Measurements from ENCODE around the gene ARHGAP28. TPM values are rescaled to one million over a fixed set of nuclear protein-coding genes. Genes with fewer than 3 reads are reported as not detected.

Gene ARHGAP28
- total RNA-seq, 1 donor: 11.9 TPM

DNA sequence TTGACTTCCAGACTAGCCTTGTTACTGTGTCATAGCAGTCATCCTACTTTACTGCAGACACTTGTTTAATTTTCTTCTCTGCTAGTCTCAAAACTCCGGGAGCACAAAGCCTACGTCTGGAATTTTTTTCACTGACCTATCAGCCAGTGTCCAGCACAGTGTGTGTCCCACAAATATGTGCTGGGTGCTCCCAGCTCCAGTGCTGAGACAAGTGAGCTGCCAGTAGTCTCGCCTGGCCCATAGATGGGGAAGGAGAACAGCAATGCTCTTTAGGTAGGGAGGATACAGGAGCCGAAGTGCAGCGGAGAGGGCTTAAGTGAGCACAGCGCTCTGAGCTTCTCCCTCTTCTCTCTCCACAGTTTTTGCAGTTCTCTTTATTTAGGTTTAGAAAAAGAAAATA, 34.0 kb downstream of the ARHGAP28 start:
- DNase-seq (ENCODE audit: low read depth): no peak
- TF ChIP-seq, protein P1, sequence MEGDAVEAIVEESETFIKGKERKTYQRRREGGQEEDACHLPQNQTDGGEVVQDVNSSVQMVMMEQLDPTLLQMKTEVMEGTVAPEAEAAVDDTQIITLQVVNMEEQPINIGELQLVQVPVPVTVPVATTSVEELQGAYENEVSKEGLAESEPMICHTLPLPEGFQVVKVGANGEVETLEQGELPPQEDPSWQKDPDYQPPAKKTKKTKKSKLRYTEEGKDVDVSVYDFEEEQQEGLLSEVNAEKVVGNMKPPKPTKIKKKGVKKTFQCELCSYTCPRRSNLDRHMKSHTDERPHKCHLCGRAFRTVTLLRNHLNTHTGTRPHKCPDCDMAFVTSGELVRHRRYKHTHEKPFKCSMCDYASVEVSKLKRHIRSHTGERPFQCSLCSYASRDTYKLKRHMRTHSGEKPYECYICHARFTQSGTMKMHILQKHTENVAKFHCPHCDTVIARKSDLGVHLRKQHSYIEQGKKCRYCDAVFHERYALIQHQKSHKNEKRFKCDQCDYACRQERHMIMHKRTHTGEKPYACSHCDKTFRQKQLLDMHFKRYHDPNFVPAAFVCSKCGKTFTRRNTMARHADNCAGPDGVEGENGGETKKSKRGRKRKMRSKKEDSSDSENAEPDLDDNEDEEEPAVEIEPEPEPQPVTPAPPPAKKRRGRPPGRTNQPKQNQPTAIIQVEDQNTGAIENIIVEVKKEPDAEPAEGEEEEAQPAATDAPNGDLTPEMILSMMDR (IDR thresholded peaks at IDR 0.05; ENCODE audit: insufficient read depth, low read length): no peak
- no peak overlapping the region for H3K4me3 ChIP-seq (ENCODE audit: low read depth, low read length)

DNA sequence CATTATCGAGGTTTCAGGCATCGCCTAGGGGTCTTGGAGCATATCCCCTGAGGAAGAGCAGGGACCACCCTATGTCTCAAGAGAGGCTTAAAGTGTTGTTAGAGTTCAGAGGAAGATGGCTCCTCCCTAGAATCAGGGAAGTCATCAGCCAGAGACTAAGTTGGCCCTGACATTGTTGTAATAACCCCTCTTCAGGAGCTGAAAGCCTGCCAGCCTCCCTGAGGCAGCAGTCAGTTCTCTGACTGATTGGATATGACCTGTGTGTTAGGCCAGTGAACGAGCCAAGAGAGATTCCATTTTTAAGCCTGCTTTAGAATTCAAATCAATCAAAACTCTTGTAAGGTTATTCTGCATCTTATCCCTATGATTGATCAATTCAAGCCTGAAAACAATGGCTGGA, 34.9 kb downstream of the ARHGAP28 start:
- no peak overlapping the region for H3K4me3 ChIP-seq (ENCODE audit: low read depth, low read length)
- TF ChIP-seq, protein P1 (IDR thresholded peaks at IDR 0.05; ENCODE audit: insufficient read depth, low read length): no peak
- no peak for DNase-seq (ENCODE audit: low read depth)

DNA sequence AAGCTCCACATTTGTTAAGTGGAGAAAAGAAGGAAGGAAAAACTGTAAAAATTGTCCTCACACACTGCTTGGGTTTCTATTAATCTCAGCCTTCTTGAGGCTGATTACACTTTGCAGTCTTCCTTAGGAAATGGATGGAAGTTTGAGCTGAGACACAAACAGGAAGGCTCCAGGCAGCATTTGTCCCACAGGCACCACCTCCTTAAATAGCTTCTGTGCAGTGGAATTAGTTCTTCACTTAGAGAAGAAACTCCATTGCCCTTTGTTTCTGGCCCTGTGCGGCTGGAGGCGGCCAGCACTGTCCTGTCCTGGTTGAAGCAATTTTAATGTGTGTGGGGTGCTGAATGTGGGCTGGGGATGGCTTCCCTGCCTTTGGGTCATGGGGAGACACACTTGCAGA, 44.3 kb downstream of the ARHGAP28 start:
- TF ChIP-seq, protein P1 (IDR thresholded peaks at IDR 0.05; ENCODE audit: insufficient read depth, low read length): no peak
- H3K4me3 ChIP-seq (ENCODE audit: low read depth, low read length): no peak overlapping the region
- no peak for DNase-seq (ENCODE audit: low read depth)

DNA sequence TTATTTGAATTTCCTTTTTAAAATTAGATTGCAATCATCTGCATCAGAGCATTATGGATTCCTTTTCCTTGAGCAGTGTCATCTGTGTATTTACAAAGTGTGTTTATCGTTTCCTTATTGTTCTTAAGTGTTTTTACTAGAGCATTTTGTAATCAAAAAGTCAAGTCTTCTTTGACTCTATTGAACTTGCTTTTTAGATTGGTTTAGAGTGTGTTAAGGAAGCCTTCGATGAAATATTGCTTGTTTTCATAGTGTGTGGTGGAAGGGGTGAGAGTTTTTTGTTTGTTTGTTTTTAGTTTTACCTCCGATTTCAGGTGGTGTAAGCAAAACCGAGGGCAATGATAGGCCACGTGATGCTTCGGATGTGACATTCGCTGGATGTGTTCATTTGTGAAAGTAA, 45.7 kb downstream of the ARHGAP28 start:
- TF ChIP-seq, protein P1 (IDR thresholded peaks at IDR 0.05; ENCODE audit: insufficient read depth, low read length): no peak
- DNase-seq (ENCODE audit: low read depth): no peak
- H3K4me3 ChIP-seq (ENCODE audit: low read depth, low read length): no peak overlapping the region

DNA sequence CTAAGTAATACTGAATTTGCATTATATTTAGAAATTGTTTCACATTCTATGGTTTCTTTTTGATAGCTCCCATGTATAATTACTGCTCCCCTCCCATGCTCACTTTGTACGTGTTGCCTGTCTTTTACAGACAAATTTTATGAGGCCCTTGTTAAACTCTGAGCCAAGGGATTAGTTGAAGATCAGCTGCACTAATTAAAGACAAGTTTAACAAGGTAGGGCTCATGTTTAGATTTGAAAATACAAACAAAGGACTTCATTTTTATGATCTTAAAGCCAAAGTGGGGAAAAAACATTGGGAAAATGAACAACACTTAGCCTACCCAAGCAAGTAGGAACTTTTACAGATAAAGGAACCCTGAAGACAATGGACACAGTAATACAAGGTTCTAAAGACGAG, 46.2 kb downstream of the ARHGAP28 start:
- DNase-seq (ENCODE audit: low read depth): no peak
- no peak overlapping the region for H3K4me3 ChIP-seq (ENCODE audit: low read depth, low read length)
- TF ChIP-seq, protein P1 (IDR thresholded peaks at IDR 0.05; ENCODE audit: insufficient read depth, low read length): no peak

DNA sequence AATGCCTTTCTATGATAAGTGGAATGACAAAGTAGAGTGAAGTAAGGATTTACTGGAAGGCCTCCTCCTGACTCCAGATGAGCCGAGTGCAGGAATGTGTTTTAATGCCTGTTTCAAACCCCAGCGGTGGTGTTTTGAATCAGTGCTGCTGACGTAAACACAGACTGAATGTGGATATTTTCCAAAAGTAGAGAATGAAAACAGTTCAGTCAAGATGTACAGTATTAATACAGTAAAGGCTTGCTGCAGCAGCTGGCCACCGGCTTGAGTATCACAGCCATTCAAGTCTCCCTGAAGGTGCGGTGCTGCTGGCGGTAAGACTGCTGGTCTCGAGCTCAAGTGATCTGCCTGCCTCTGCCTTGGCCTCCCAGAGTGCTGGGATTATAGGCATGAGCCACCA, 46.7 kb downstream of the ARHGAP28 start:
- TF ChIP-seq, protein P1 (IDR thresholded peaks at IDR 0.05; ENCODE audit: insufficient read depth, low read length): no peak
- peak; percentile 86 for DNase-seq (ENCODE audit: low read depth)

DNA sequence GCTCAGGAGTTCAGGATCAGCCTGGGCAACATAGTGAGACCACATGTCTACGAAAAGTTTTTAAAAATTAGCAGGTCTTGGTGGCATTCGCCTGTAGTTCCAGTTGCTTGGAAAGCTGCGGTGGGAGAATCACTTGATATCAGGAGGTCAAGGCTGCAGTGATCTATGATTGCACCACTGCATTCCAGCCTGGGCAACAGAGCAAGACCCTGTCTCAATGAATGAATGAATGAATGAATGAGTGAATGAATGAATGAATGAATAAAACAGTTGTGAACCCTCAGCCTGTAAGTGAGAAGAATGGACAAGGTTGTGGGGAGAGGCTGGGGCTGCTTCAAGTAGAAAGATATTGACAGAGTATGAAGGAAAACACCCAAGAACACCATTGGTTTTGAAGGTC, 48.0 kb downstream of the ARHGAP28 start:
- no peak for DNase-seq (ENCODE audit: low read depth)

More for the DNA sequence above, 46.7 kb downstream of the ARHGAP28 start:
- no peak overlapping the region for H3K4me3 ChIP-seq (ENCODE audit: low read depth, low read length)

More for the DNA sequence above, 48.0 kb downstream of the ARHGAP28 start:
- TF ChIP-seq, protein P1 (IDR thresholded peaks at IDR 0.05; ENCODE audit: insufficient read depth, low read length): no peak
- H3K4me3 ChIP-seq (ENCODE audit: low read depth, low read length): no peak overlapping the region

Data from fibroblast of the aortic adventitia (primary cell).